ENCODE data around the gene DNM3. TPM values are rescaled to one million over a fixed set of nuclear protein-coding genes. Genes with fewer than 3 reads are reported as not detected.

The DNM3 gene
- total RNA-seq, 1 donor from 2014 or later: 9.6 TPM

DNA sequence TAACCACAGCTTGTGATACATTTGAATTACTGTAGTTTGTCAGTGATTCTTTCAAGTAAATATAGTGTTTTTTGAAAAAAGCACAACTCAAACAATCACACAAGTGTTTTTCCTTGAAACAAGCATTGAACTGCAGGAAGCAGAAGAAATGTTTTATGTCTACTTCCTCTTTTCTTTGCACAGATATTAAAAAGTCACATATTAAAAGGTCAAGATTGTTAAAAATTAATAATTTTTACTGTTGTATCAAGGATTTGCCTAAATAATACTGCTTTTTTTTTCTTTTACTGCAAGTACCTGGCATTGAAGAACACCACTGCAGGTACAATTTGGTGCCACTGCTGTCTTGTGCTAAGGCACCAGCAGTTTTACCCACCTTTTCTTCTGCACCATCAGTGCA, 365.0 kb downstream of the DNM3 start:
- no peaks in the 10 kb centered on the region for H3K4me1 ChIP-seq
- no peaks in the 10 kb centered on the region for H3K9me3 ChIP-seq
- H3K27me3 ChIP-seq: no peaks in the 10 kb centered on the region
- no peak overlapping the region for H3K27ac ChIP-seq
- no peak overlapping the region for H3K4me3 ChIP-seq
- DNase-seq (ENCODE audit: low spot score in 2 of 2): no peak
- TF ChIP-seq, protein P1, sequence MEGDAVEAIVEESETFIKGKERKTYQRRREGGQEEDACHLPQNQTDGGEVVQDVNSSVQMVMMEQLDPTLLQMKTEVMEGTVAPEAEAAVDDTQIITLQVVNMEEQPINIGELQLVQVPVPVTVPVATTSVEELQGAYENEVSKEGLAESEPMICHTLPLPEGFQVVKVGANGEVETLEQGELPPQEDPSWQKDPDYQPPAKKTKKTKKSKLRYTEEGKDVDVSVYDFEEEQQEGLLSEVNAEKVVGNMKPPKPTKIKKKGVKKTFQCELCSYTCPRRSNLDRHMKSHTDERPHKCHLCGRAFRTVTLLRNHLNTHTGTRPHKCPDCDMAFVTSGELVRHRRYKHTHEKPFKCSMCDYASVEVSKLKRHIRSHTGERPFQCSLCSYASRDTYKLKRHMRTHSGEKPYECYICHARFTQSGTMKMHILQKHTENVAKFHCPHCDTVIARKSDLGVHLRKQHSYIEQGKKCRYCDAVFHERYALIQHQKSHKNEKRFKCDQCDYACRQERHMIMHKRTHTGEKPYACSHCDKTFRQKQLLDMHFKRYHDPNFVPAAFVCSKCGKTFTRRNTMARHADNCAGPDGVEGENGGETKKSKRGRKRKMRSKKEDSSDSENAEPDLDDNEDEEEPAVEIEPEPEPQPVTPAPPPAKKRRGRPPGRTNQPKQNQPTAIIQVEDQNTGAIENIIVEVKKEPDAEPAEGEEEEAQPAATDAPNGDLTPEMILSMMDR (IDR thresholded peaks at IDR 0.05): no peak
- no peaks in the 10 kb centered on the region for H3K36me3 ChIP-seq
- intact Hi-C loops (cut with DNase I): no loop called here

DNA sequence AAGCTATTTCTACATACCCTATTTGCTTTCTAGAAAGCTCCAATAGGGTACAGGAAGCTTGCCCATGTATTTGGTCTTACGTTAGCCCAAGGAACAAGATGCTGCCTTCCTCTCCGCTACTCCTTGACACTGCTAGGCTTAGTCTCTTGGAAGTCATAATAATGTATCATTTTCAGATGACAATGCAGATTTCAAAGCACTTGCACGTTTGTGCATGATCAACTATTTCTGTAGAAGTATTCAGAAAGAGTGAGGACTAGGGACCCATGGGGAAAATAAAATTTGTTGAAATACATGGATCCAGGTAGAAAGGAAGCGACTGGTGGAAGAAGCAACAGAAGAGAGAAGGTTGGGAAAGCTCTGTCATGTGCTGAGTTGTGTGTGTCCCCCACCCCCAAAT, 367.3 kb downstream of the DNM3 start:
- H3K36me3 ChIP-seq: no peaks in the 10 kb centered on the region
- intact Hi-C loops (cut with DNase I): no loop called here
- no peaks in the 10 kb centered on the region for H3K4me1 ChIP-seq
- no peak overlapping the region for H3K4me3 ChIP-seq
- TF ChIP-seq, protein P1 (IDR thresholded peaks at IDR 0.05): no peak
- no peaks in the 10 kb centered on the region for H3K27me3 ChIP-seq
- DNase-seq (ENCODE audit: low spot score in 2 of 2): no peak
- H3K9me3 ChIP-seq: no peaks in the 10 kb centered on the region
- H3K27ac ChIP-seq: no peak overlapping the region

DNA sequence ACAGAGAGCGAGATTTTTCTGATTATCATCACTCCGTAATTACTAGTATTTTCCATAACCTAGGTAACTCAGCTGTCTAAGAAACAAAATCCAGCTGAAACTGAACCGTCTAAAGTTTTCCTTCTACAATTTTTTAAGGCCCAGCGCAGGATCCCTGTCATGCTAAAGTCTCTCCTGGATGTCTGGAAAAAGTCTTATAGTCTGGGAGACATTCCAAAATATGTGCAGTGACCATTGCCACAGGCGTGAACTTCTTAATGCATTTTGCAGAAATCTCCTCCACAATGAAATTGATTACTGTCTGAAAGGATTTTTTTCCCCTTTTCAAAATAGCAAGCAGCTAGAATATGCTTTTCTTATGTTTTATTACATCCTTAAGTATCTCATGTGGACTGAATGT, 369.9 kb downstream of the DNM3 start:
- TF ChIP-seq, protein P1 (IDR thresholded peaks at IDR 0.05): no peak
- Histone ChIP-seq H3K27me3 (no peaks in the 10 kb centered on the region), H3K27ac (no peak overlapping the region), H3K4me3 (no peak overlapping the region), H3K4me1 (no peaks in the 10 kb centered on the region), H3K9me3 (no peaks in the 10 kb centered on the region), H3K36me3 (no peaks in the 10 kb centered on the region)
- intact Hi-C loops (cut with DNase I): no loop called here
- DNase-seq (ENCODE audit: low spot score in 2 of 2): no peak

DNA sequence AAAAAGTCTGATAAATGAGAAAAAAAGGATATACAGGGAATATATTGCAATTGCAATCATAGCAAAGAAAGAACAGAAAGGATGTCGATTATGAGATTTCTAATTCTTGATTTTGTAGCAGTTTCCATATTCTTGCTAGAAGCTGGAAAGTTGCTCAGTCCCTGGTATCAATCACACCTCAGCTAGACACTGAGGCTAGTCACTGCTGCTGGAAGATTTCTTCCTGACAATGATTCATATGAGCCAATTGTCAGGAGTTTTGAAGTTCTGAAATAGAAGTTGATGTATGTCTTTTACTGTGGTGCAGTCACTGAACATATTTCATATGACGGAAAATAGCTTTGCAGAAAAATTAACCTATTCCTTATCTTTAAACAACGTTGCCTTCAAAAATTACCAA, 370.8 kb downstream of the DNM3 start:
- no peaks in the 10 kb centered on the region for H3K27me3 ChIP-seq
- no peaks in the 10 kb centered on the region for H3K4me1 ChIP-seq
- no peak overlapping the region for H3K27ac ChIP-seq
- intact Hi-C loops (cut with DNase I): no loop called here
- TF ChIP-seq, protein P1 (IDR thresholded peaks at IDR 0.05): no peak
- H3K4me3 ChIP-seq: no peak overlapping the region
- no peaks in the 10 kb centered on the region for H3K9me3 ChIP-seq
- no peak for DNase-seq (ENCODE audit: low spot score in 2 of 2)
- H3K36me3 ChIP-seq: no peaks in the 10 kb centered on the region

DNA sequence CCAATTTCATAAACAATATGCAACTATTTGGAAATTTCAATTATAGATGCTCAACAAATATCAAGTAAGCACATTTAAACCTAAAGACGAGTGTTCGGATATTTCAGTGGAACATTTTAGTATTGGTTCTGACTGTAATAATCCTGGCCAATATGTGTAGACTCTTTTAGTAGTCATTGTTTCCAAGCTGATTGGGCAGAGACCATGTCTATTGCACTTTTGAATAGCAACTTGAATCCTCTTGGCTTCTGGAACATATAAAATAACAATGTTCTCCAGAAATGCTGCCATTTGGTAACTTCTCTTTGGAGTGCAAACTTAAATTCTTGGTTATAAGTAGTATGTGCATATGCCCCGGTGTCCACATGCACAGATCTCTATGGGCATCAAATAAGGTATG, 373.7 kb downstream of the DNM3 start:
- Histone ChIP-seq H3K27me3 (no peaks in the 10 kb centered on the region), H3K4me3 (no peak overlapping the region), H3K27ac (no peak overlapping the region), H3K9me3 (no peaks in the 10 kb centered on the region), H3K4me1 (no peaks in the 10 kb centered on the region), H3K36me3 (no peaks in the 10 kb centered on the region)
- no peak for DNase-seq (ENCODE audit: low spot score in 2 of 2)
- TF ChIP-seq, protein P1 (IDR thresholded peaks at IDR 0.05): no peak
- intact Hi-C loops (cut with DNase I): no loop called here

DNA sequence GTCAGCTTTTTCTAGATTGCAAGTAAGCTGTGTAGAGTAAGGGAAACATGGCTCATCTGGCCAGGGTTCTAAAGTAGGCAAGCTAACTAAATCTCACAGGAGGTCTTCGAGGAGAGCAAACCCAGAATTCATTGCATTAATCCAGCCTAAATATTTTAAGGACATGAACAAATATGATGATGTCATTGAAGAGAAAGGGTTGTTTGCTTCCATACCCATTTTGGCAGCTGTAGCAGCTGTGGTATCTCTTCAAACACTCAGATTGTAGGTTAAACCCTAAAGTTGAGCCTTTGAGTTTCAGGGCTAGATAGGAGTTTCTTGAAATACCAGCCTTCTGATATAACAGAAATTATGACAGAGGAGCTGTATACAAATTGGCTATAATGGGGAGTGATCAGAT, 378.7 kb downstream of the DNM3 start:
- intact Hi-C loops (cut with DNase I): no loop called here
- Histone ChIP-seq H3K9me3 (no peaks in the 10 kb centered on the region), H3K36me3 (no peaks in the 10 kb centered on the region), H3K4me1 (no peaks in the 10 kb centered on the region), H3K4me3 (no peak overlapping the region), H3K27ac (no peak overlapping the region), H3K27me3 (no peaks in the 10 kb centered on the region)
- DNase-seq (ENCODE audit: low spot score in 2 of 2): no peak
- TF ChIP-seq, protein P1 (IDR thresholded peaks at IDR 0.05): no peak

Measured in ascending aorta (tissue), 2 donors.